Erythroblast (primary cell): ENCODE measurements around the gene PAX8.

Experiments used
- GATA1 ChIP-seq: IDR thresholded peaks from 2 replicates; pipeline ENCODE4 v1.6.1; 2011; ENCODE audit warnings: low read depth, mild to moderate bottlenecking, control low read depth, low read length, moderate library complexity
- POLR2A ChIP-seq: IDR thresholded peaks from 2 replicates; pipeline ENCODE4 v1.6.1; 2011; ENCODE audit warnings: mild to moderate bottlenecking, low read length

GRCh38 chr2:113174376-113174750, 104.4 kb downstream of the PAX8 start:
- TF ChIP-seq POLR2A: no peak
- TF ChIP-seq GATA1: no peak
